SKM-1 (cell line): ENCODE data around the gene PRELID2.
"Not testable (repeated sequence)": the region's sequence is repeated elsewhere in the genome, so short reads cannot be mapped to it uniquely, and the experiment has no call there.

Experiments
- DNase-seq: peaks from one replicate; lab custom pipeline; 2025; ENCODE audit not compliant: unreplicated experiment; lab: John Stamatoyannopoulos, UW

Gene PRELID2

DNA sequence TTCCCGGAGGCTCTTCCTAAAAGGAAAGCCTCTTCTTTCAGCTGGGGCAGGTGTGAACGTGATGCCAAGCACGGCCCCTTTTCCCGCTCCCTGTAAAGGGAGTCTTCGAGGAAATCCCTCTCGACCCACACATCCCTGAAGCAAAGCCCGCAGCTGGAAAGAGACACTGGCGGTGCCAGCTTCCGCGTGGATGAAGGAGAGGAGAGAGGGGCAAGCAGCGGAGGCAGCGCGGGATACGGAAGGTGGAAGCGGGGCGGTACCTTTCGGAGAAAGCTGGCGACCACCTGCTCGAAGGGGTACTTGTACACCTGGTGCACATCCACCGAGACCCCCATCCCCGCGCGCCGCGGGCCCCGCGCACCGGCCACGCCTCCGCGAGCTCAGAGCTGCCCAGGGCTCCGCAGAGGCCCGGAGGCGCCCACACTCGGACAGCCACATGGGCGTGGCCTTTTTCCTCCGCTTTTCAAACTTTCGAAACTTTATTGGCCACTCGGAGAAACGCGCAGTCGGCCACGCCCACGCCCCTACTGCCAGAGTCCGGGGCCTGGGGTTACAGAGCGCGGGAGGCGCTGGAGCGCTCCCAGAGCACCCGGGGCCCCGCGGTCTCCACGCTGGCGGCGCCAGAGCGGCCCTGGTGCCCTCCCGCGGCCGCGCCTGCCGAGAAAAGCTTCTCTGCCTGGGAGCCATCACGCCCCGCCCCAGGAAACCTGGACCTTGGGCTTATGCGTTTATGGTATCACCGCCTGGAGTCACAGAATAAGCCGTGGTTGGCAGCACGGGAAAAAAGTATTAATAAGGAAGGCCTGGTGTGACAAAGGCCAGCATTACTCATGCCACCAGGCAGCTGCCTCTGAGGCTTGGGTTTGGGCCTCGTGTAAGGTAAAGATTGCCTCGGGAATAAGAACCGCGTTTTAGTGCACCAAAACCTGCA lies at the start of gene PRELID2:
Gene PRELID2, minus strand, starts transcription at position 426 of the 931 bp plus-strand sequence. Its CDS starts 91 bp downstream, at position 335.
- DNase-seq, result peak; percentile 84

DNA sequence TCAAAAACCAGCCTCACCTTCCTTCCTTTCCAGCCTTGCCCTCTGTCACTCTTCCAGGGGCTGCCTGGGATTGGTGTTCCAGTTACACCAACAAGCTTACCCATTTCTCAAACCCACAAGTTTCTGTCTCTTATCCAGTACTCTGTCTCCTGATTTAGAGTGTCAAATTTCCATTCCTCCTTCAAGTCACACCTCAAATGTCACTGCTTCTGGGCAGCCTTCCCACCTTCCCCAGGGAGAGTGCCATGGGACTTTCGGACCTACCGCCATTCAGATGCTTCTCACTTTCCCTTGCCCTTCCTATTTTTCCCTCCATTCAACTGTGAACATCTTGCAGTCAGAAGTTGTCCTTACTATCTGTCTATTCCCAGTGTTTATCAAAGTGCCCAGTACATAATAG lies 39.6 kb upstream of the PRELID2 start:
- no peak for DNase-seq

DNA sequence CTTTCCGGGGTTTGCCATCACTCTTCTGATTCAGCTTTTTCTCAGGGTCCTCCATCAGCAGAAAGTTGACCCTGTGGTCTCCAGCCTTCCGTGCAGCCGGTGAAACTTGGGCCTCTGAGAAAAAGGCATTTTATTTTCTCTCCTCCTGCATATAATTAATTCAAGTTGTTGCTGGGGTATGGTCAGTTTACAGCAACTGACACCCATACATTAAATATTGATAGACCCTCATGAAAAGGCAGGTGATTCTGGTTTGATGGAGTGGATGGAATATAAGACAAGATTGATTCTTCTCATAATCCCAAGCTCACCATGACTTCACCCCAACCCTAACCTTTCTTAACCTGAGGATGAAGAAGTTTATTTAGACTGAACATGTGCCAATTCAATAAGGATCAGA lies 37.8 kb upstream of the PRELID2 start, which contains the start of gene GRXCR2:
Gene GRXCR2, minus strand, starts transcription at position 101 of the 400 bp plus-strand sequence. Its CDS starts 46 bp downstream, at position 55.
- no peak for DNase-seq

DNA sequence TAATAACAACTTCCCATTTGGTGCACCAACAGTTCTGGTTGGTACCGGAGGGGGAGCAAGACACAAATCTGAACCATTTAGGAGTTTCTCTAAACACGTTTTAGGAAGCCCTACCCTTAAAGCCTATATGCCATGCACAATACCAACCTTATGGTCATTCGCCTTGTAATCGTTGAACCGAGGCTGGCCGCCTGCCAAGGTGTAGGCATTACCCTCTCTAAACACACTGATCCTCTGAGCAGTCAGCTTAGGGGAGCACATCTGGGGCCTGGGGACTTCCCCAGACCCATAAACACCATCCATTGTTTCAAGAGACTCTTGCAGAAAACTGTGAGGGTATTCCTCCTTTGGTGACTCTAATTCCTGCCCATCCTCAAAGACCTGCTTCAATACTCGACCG lies 37.3 kb upstream of the PRELID2 start:
- DNase-seq, result no peak

DNA sequence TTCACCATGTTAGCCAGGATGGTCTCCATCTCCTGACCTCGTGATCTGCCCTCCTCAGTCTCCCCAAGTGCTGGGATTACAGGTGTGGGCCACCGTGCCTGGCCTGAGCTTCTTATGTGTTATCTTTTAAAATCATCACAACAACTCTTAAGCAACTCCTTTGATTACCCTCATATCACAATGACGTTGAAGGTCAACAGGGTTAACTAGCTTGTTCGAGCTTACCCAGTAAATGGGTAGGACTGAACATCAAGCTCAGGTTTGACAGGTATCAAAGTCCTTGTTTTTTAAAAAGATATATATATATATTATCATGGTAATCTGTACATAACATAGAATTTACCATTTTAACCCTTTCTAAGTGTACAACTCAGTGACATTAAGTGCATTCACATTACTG lies 34.6 kb upstream of the PRELID2 start:
- no peak for DNase-seq

DNA sequence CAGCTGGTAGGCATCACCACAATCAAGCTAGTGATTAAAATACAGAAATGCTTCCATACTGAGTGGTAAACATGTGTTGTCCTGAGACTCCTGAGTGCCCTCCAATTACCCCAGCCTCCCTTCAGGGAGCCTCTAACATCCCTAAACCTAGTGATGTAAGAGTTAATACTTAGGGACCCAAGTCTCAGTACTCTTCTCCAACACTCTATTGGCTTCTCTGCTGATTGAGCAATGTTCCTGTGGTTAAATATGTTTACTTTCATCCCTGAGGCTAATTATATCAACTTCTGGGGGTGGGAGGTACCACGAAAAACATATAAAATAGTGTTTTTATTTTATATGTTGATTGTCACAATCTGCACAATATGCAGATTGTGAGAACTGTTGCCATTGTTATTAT lies 32.7 kb upstream of the PRELID2 start:
- no peak for DNase-seq

DNA sequence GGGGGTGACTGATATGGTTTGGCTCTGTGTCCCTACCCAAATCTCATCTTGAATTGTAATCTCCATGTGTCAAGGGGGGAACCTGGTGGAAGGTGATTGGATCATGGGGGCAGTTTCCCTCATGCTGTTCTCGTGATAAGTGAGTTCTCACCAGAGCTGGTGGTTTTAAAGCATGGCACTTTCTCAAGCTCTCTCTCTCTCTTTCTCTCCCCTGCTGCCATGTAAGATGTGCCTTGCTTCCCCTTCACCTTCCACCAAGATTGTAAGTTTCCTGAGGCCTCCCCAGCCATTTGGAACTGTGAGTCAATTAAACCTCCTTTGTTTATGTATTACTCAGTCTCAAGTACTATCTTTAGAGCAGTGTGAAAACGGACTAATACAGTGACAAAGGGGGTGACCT lies 29.3 kb upstream of the PRELID2 start:
- not testable (repeated sequence) for DNase-seq

DNA sequence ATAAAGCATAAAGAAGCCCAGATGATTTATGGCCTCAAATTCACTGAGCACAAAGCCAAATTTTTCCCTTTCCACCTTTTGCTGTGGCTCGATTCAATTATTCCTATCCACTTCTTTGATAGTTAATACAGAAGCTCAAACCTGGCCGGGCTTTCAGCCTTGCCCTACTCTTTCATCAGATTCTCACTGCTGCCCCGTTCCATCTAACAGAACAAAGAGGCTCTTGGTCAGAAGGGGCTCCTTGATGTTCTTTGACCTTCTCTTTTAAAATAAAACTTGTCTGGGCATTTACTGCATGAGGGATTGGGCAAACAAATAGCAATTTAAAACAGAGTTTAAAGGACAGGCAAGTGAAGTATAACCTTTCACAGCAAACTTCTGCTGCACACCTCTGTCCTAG lies 27.9 kb upstream of the PRELID2 start:
- DNase-seq, result no peak

DNA sequence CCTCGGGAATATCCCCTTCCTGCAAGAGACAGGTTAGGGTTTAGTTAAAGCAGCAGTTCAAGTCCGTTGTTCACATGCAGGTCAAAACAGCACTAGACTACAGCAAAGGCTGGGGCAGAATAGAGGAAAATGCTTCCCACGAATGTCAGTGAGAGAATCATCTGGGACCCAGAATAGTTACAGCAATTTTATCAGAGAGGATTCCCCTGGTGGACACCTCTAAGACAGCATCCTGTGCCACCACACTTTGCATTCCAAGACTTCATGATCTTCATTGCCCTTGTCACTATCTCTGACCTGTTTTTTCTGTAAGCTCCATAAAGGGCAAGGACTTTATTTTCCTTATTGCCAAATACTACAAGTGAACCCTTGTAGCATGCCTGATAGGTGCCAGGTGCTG lies 24.8 kb upstream of the PRELID2 start:
- DNase-seq, result no peak

DNA sequence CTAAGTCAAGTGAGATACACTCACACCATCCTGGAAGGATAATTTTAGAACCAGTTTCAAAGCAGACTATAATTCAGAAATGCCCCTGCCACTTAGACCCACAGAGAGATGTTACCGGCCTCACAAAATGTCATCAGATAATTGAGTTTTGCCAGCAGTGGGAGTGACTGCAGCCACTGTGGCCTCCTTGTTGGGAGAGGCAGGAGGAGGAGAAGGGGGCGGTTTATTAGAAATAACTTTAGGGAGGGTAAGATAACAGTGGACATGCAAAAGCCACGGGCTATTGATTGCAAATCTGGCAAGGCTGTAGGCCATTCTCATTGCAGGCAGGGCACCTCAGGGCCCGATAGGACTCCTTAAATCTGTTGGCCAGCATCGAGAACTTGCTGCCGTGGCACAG lies 24.3 kb upstream of the PRELID2 start:
- DNase-seq, result no peak

DNA sequence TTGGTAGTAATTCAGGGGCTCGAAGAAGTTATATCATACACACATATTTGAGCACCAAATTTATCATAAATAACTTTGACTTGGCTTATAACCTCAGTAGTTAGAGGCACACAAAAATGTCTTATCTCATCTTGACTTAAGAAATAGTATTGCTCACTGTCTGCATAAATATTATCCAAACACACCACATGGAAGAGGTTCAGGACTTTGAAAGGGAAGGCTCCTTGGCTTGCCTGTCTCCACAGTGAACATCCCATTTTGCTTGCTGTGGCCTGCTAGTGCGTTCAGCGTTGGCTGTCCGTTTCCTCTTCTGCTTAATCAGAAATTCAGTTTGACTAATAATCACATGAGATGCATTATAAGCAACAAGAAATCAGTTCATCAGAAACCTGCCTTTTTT lies 23.8 kb upstream of the PRELID2 start:
- no peak for DNase-seq

DNA sequence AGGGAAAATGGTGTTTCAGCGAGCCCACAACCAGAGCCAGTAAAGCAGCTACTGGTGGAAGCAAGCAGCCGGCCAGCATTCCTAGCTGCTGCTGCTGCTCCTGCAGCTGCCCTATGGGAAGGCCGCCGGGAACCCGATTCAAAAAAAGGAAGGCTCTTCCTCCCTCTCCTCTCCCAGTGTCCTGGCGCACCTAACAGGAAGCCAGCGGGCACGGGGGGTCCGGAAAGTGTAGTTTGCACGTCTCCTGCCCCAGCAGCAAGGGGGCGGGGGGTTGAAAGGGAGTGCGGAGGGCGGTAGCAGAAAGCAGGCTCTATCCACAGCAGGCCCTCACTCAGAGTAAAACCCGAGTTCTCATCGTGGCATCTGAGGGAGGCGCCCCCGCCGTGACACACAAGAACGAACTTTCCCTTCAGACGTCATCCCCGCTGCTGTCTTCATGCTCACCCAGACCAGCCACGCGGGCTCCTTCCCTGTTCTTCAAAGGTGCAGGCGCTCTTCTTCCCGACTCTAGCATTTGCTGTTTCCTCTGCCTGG lies 21.2 kb upstream of the PRELID2 start:
- DNase-seq, result no peak

DNA sequence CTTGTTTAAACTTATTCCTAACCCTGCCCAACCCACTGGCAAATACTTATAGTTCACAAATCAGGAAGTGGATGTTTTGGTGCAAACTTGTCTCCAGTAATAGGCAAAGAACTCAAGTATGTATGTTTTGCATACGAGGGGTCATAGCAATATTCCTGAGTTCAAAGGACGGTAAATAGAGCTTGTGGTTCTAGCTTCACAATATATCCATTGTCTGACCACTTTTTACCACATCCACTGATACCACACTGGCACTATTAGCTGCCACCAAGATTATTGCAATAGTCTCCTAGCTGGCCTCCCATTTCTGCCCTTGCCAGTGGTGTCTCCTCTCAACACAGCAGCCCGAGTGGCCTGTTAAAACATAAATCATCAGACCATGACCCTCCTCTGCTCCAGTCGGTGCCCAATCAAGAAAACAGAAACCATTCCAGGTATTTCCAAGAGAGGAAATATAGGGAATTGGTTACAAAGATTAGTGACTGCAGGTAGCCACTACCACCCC lies 20.7 kb upstream of the PRELID2 start:
- no peak for DNase-seq

DNA sequence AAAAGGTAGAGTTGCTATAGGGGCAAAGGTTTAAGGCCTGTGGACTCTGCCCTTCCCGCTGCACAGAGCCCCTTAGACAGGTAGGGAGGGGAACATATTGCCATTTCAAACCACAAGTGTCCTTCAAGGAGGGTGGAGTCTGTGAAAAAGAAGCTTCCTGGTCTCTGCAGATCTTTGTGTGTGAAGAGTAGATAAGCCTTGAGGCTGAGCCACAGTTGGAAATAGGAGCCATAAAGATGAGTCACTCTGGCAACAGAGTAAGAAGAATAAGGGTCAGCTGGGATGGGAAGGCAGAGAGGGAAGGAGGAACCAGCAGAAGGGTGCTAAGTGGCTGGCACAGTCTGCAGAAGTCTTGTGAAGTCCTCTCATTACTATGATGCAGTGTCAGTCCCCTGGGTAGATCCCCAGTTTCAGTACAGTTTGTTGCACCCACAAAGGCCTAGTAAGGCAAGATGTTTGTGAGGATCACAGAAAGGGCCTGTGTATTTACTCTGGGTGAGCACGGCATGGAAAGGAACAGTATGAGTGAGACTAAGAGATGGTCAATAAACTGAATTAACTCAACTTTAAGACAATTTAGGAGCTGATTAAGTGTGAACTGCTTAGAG lies 19.6 kb upstream of the PRELID2 start:
- DNase-seq, result peak; percentile 33

DNA sequence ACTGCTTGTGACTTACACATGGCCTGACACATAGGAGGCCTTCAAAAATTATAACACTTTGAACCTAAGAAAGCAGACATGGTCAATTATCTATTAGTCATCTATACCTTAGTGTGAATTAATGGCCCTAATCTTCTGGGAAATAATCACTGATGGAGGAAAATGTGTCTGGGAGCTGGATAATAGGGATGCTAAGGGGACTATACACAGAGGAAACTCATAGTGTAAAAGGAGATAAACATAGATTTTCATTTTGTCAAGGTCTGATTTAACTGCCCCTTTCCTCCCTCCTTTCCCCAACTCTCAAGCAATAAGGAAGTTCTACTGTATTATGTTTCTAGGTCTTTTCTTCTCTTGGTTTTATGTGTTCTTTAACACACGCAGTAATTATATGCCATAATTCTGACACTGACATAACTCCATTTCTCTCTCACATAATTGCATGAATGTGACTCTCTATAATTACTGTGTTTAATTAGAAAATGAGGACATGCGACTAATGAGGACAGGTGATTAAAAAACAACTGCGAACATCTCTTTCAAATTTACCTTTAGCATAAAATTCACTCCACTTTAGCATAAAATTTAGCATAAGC lies 18.7 kb upstream of the PRELID2 start:
- no peak for DNase-seq

DNA sequence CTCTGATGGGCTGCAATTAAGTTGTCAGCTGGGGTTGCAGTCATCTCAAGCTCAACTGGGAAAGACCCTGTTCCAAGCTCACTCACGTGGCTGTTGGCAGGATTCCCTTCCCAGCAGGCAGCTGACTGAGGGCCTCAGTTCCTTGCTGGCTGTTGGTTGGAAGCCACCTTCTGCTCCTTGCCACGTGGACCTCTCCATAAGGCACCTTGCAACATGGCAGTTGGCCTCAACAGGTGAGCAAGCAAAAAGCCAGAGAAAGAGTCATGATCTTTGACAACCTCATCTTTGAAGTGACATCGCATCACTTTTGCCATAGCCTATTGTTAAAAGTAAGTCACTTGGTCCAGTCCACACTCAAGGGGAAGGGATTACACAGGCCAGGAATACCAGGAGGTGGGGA lies 17.8 kb upstream of the PRELID2 start:
- DNase-seq, result no peak

DNA sequence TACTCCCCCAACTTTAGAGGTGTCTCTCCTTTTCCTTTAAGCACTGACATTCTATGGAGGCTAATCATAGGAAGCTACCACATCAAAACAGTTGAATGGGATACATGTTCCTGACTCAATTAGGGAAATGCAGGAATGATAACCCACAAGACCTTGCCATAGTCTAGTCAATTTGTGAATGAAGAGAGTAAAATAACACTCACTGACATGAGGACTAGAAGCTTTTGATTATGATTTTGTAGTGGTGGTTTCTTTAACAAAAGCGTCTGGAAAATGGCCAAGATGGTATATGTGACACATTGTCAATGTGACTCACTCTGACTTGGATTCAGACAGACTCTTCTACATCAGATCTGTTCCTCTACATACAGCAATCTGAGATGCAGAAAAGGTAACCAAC lies 13.7 kb upstream of the PRELID2 start:
- no peak for DNase-seq

DNA sequence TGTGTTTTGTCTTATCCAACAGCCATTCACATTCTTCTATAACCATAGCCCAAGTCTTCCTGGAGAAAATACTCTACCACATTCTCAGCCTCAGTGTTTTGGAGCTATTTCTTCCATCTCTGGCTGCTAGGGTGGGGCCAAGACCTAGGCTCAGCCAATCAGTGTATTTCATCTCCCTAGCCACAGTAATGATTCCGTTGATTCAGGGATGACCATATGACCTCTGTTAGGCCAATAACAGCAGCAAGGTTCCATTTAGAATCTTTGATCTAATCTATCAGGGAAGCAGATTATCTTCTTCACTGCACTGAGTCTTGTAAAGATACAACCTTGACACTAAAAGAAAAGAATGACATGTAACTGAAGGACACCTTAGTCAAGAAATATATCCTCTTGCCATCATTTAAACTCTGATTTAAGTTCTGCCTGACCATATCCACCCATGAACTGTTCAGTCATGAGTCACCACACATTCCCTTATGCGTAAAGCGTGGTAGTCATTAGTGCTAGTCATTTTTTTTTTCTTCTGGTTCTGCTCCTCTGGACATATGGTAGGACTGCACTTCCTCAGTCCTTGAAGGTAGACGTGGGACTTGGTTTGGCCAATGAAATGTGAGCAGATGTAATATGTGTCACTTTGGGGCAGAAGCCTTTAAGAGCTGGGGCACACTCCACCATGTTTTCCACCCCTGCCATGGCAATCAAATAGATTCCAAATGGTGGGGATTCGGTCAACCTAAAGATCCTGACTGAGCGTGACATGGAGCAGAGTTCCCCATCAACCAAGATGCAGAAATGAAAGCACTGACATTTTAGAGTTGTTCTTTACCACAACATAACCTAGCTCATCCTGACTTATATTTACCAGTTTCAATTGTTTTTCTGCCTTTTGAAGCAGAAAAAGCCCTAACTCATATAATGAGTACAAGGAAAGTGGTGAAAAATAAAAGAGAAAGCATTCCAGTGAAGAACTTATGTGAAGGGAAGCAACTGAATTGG lies 12.7 kb upstream of the PRELID2 start:
- DNase-seq, result no peak

DNA sequence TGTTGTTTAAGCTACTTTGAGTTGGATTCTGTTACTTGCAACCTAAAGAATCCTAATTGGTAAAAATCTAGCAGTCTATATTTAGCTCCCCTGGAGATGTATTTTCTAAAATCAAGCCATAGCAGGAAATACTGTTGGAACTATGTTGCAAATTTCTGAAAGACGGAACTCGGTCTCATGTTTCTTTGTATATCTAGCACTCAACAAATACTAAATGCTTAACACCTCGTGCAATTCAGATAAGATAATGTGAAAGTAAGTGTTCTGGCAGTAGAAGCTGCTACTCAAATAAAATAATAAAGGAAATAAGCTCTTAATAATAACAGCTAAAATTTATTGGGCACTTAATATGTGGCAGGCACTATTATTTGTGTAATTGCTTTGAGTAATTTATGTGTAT lies 10.9 kb upstream of the PRELID2 start:
- no peak for DNase-seq

DNA sequence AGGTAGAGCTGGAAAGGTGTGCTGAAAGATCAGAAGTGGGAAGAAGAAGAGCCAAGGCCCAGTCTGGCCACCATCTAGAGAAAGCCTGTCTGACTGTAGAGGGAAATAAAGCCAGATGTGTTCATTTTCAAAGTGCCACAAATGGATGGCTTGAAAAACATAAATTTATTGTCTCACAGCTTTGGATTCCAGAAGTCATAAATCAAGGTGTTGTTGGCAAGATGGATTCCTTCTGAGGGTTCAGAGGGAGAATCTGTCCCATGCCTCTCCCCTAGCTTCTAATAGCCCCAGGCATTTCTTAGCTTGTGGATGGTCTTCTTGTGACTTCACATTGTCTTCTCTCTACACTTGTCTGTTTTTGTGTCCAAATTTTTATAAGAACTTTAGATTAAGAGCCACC lies 6.2 kb upstream of the PRELID2 start:
- DNase-seq, result no peak
